ENCODE results near the gene SNX9.

SNX9 gene

DNA sequence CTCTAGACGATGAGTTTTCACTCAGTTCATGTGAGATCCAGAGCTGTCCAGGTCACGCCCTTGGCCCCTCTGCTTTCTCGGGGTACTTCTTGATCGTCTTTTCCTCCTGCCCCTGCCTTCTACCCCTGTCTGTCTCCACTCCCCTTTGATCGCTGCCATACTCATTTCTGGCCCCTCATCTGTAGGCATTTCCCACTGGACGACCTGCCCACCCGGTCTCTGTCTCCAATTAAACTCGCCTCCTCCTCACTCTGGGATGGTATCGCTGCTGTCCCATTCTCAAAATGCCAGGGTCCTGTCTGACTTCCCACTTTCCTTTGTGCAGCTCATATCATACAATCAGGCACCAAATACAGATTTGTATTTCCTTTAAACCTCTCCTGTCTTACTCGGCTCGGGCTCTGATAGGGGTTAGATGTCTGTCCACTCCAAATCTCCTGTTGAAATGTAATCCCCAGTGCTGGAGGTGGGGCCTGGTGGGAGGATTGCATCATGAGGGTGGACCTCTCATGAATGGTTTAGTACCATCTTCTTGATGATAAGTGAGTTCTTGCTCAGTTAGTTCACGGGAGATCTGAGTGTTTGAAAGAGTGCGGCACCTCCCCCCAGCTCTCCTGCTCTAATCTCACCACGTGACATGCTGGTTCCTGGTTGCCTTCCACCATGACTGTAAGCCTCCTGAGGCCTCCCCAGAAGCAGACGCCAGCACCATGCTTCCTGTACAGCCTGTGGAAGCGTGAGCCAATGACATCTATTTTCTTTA, 155.2 kb downstream of the SNX9 start:
- DNase-seq (ENCODE audit: low spot score): no peak

DNA sequence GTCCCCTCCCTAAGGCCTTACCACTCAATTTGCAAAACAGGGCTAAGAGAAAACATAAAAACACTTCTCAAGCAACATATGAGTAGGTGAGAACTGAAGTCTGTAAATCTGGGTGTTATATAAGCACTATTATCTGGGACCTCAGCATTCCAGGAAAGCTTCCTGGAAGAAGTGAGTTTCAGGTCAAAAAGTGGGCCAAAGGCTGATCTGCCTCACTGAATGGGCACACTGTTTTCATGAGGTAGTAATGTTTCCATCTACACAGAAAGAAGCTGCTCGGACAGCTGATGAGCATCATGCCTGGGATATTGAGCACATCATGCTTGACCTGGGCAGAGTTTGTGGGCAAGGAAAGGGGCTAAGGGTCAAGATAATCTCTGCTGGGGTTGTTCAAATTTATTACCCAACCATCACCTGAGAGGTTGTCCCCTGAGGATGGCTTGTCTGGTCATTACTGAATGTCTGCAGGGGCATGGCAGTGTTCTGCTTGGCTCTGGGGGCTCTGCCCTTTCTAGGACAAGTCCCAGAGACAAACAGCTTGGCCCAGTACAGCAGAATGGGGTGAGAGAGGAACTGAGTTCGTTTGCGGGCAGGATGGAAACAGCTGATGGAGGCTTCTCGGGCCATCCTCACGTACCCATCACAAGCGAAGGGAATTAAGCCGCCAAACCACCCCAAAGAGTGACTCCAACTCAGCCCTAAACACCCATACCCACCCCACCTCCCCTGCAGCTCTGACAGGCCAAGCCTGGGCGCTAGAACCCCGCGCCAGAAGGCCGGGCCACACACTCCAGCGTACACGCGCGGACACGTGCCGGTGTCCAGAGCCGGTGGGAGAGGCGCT, 157.5 kb downstream of the SNX9 start:
- DNase-seq (ENCODE audit: low spot score): no peak

GRCh38 chr6:157981132-157981394, 158.0 kb downstream of the SNX9 start:
- peak; percentile 34 for DNase-seq (ENCODE audit: low spot score)

GRCh38 chr6:157981395-157982101, 158.5 kb downstream of the SNX9 start, which contains the start of gene SYNJ2:
Gene SYNJ2 (plus strand): TSS chr6:157981863. CDS start chr6:157981962, 99 bp downstream.
- DNase-seq (ENCODE audit: low spot score): peak; percentile 91

DNA sequence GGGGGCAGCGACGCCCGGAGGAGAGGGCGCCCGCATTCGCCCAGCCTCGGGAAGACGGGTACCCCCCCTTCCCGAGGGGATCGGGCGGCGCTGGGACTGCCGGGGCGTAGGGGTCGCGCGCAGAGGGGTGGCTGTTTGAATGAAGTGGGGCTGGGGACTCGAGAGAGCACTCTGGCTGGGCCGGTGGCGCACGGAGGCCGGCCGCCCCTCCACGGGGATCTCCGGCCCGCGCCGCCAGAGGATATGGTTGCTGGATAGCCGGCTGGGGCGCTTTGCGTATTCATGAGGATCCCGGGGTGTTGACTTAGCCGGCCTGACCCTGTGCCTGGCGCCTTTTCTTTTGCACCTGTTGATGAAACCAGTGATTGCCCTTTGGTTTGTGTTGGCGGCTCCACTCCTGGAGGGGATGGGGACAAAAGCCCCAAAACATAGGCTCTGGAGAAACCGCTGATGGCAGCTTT, 159.1 kb downstream of the SNX9 start:
- peak; percentile 71 for DNase-seq (ENCODE audit: low spot score)

- no peak for DNase-seq (ENCODE audit: low spot score)
These were observed 159.7 kb downstream of the SNX9 start for GRCh38 chr6:157982563-157983405.

DNA sequence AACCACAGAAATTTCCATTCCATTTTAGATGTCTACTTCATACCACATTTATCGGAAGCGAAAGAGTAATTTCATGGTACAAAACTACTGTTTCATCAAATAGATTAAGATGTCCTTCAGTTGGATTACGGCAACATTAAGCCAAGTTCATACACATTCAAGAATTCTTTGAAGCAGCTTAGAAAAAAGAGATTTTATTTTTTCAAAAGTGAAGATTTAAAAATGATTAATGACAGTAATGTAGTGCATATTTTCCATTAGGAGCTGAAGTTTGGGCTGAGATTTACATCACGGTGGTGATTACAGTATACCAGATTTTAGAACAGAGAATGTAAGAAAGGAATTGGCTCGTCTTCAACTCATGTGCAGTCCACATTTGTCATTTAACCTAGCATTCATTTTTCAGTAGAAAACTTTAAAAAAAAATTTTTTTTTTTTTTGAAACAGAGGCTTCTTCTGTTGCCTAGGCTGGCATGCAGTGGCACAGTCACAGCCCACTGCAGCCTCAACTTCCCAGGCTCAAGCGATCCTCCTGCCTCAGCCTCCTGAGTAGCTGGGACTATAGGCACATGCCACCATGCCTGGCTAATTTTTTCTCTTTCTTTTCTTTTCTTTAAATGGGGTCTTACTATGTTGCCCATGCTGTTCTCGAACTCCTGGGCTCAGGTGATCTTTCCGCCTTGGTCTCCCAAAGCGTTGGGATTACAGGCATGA, 160.5 kb downstream of the SNX9 start:
- no peak for DNase-seq (ENCODE audit: low spot score)

DNA sequence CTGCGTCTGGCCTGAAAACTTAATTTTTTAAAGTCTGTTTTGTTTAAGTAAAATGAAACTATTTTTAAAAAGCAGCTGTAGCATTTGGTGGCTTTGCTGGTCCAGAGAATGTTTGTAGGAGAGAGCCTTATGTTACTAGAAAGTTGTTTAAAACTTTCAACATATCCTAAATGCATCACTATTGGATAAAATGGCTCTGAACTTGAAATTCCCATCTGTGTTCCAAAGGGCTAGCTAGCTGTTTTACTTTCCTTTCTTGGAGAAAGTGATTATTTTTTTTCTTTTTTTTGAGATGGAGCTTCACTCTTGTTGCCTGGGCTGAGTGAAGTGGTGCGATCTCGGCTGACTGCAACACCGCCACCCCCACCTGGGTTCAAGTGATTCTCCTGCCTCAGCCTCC, 161.1 kb downstream of the SNX9 start:
- no peak for DNase-seq (ENCODE audit: low spot score)

DNA sequence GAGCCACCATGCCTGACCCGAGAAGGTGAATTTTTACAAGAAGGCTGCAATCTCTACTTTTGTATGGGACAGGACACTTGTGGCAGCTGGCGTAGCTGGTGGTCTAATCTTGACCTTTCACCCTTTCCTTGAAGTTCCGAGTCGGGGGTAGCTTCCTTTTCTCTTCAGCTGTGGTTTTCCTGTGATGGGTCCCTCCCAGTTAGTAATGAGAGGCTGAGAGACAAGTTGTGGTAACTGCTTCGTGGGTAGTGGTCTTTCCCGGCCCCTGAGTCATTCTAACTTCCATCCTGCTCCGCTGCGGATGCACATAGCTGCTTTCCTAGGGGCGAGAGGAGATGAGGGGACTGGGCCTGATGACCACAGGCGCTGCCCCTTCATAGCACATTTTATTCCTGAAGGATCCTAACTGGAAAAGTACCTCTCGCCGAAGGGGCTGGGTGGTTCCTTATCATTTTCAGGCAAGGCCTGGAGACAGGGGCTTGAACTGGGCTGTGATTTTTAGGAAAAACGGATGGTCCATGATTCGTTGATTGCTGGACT, 161.7 kb downstream of the SNX9 start:
- no peak for DNase-seq (ENCODE audit: low spot score)

DNA sequence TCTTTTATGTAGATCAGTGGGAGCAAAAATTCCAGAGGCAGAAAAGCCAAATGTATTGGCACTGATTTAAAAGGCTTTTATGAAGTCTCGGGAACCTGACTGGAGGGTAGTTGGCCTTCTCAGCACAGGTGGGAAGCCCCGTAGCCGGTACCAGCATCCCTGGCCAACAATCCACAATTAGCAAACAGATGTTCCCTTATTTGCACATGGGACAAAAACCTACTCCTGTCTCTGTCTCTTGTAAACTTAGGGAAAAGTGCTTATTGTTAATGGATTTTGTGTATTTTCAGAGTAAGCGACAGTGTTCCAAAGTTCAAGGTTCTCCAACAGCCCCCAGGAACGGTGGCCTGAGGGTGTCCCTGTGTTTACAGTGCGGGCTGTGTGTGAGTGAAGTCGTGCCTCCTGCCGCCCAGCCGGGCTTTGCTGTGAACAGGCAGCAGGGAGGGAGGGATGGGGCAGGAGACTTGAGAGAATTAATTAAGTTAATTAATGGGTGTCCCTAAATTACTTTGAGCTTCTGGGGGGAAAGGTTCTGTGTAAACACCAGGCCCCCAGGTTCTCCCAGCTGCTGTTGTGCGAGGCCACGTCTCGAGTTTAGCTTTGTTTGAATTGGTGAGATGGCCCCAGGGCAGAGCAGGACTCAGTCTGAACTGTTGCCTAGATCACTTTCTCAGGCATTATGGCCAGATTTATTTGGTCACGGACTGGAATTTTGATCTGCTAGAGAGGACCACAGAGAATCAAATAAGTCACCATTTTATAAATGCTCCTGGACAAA, 162.5 kb downstream of the SNX9 start:
- DNase-seq (ENCODE audit: low spot score): no peak

GRCh38 chr6:157987788-157988699, 165.0 kb downstream of the SNX9 start:
- DNase-seq (ENCODE audit: low spot score): no peak

DNA sequence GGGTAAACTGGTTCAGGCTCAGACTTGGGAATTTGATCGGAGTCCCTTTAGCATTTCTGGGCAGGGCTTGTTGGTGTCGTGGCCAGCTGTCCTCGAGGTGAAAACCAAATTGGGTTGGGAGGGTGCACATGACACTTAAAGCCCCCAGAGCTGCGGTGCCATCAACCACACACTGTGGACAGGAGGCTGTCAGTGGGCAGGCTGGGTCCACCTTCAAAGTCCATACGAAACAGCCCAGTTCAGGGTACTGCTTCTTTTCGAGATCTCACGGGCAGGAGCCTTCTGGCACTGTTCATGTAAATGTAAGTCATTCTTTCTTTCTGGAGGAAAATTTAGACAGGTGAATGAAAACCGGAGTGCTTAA, 165.6 kb downstream of the SNX9 start:
- no peak for DNase-seq (ENCODE audit: low spot score)

- no peak for DNase-seq (ENCODE audit: low spot score)
These were observed 166.7 kb downstream of the SNX9 start for GRCh38 chr6:157989541-157990289.

GRCh38 chr6:157990321-157991066, 167.4 kb downstream of the SNX9 start:
- DNase-seq (ENCODE audit: low spot score): no peak

- DNase-seq (ENCODE audit: low spot score): no peak
These were observed 168.0 kb downstream of the SNX9 start for GRCh38 chr6:157991067-157991432.

DNA sequence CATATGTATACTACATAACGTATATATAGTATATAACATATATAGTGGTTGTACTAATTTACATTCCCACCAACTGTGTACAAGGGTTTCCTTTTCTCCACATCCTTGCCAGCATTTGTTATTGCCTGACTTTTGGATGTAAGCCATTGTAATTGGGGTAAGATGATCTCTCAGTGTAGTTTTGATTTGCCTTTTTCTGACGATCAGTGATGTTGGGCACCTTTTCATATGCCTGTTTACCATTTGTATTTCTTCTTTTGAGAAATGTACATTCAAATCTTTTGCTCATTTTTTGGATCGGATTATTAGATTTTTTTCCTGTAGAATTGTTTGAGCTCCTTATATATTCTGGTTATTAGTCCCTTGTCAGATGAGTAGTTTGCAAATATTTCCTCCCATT, 170.0 kb downstream of the SNX9 start:
- no peak for DNase-seq (ENCODE audit: low spot score)

- no peak for DNase-seq (ENCODE audit: low spot score)
These were observed 171.2 kb downstream of the SNX9 start for GRCh38 chr6:157994125-157994795.
